T-cell (primary cell): ENCODE data around the gene FAM162A. TPM values are rescaled to one million over a fixed set of nuclear protein-coding genes. Genes with fewer than 3 reads are reported as not detected.
A peak's percentile ranks its signal among the peaks of the same experiment; 100 is the strongest.

Source experiments
- ATAC-seq, 4 experiments: fragments of 200-7000 bp in 3 of 4; fragments of 150-1000 bp in 1 of 4; cut with Tn5 transposase; replicated peaks in 1 of 4; 1 replicate in 3 of 4; 2 replicates in 1 of 4; pipeline ENCODE4 v1.10.0; 2021; ENCODE audit warnings: moderate library complexity in 3 of 4, mild to moderate bottlenecking in 2 of 4, moderate number of reproducible peaks in 1 of 4
- CTCF ChIA-PET, 2 donors: fragments of 300-600 bp; sonication (Branson Sonifier 250); formaldehyde crosslinking; loops; one replicate each; lab custom pipeline; 2022; ENCODE audit warnings: antibody characterized with exemption in 2 of 2; lab: Charles Lee
- POLR2A ChIA-PET, 2 donors: fragments of 300-600 bp; sonication (Branson Sonifier 250); formaldehyde crosslinking; loops; one replicate each; lab custom pipeline; 2022; ENCODE audit warnings: antibody characterized with exemption in 2 of 2; lab: Charles Lee
- DNase-seq, 35 experiments: peaks; one replicate each; pipeline versions ENCODE4 v3.0.0 to v3.0.0-alpha.2; 2013 to 2023
- H3K27ac ChIP-seq: one replicate; pipeline ENCODE4 v1.5.1; 2013; ENCODE audit warnings: low read length
- H3K27me3 ChIP-seq, 2 experiments: replicated peaks in 1 of 2; 1 replicate in 1 of 2; 2 replicates in 1 of 2; pipeline versions ENCODE4 v1.6.1 to v1.7.0; 2013; ENCODE audit warnings: low read length in 1 of 2, mixed read lengths in 1 of 2; ENCODE audit not compliant: control insufficient read depth in 2 of 2, insufficient read depth in 2 of 2; ENCODE audit errors: extremely low read depth in 1 of 2
- H3K36me3 ChIP-seq, 2 donors: 1 replicate in 1 of 2; 2 replicates in 1 of 2; pipeline versions ENCODE4 v1.6.1 to v1.7.0; 2013; ENCODE audit warnings: low read length in 1 of 2; ENCODE audit not compliant: control insufficient read depth in 2 of 2, insufficient read depth in 1 of 2; ENCODE audit errors: extremely low read depth in 1 of 2
- H3K4me1 ChIP-seq, 2 experiments: 1 replicate in 1 of 2; 2 replicates in 1 of 2; pipeline versions ENCODE4 v1.6.1 to v1.7.0; 2013; ENCODE audit warnings: low read length in 2 of 2, mixed read lengths in 1 of 2; ENCODE audit not compliant: insufficient read depth in 2 of 2, control insufficient read depth in 1 of 2; ENCODE audit errors: extremely low read depth in 1 of 2
- H3K4me3 ChIP-seq, 2 donors: 1 replicate in 1 of 2; 2 replicates in 1 of 2; pipeline versions ENCODE4 v1.5.1 to v1.7.0; 2013; ENCODE audit warnings: mild to moderate bottlenecking in 2 of 2, low read length in 1 of 2, moderate library complexity in 1 of 2; ENCODE audit not compliant: control insufficient read depth in 1 of 2; ENCODE audit errors: extremely low read depth in 1 of 2
- H3K9me3 ChIP-seq: 2 replicates; pipeline ENCODE4 v1.7.0; 2013
- H3K27ac Mint-ChIP-seq, 2 donors: one replicate each; pipeline ENCODE4 v1.8.0; 2020 to 2021; ENCODE audit warnings: mild to moderate bottlenecking in 2 of 2, mixed read lengths in 2 of 2
- H3K27me3 Mint-ChIP-seq, 2 donors: one replicate each; pipeline ENCODE4 v1.8.0; 2021 to 2022; ENCODE audit warnings: mixed read lengths in 2 of 2
- H3K36me3 Mint-ChIP-seq: one replicate; pipeline ENCODE4 v1.8.0; 2021; ENCODE audit warnings: mixed read lengths
- H3K4me1 Mint-ChIP-seq, 3 donors: one replicate each; pipeline ENCODE4 v1.8.0; 2020 to 2022; ENCODE audit warnings: mixed read lengths in 3 of 3, mild to moderate bottlenecking in 1 of 3
- H3K4me3 Mint-ChIP-seq, 3 donors: one replicate each; pipeline ENCODE4 v1.8.0; 2020 to 2022; ENCODE audit warnings: mild to moderate bottlenecking in 3 of 3, mixed read lengths in 3 of 3, moderate library complexity in 3 of 3
- H3K9me3 Mint-ChIP-seq, 3 donors: one replicate each; pipeline ENCODE4 v1.8.0; 2020 to 2022; ENCODE audit warnings: mixed read lengths in 3 of 3
- WGBS: methylation state at CpG from one replicate; pipeline ENCODE4 v1.1.5; 2013; ENCODE audit warnings: missing lambda C conversion rate; ENCODE audit not compliant: insufficient coverage; 5-methylcytosine and 5-hydroxymethylcytosine counted together
- total RNA-seq, 35 experiments: library from RNA in 6 of 35; stranded (reverse) in 6 of 35; fragments of 120-200 nt in 1 of 35; gene quantifications; one replicate each; pipeline versions ENCODE4 v1.2.1 to v1.2.4 and lab custom pipeline; 2013 to 2026

FAM162A gene
- total RNA-seq (10 to 100 TPM; 26.6 to 29.6 (median 28.1) TPM), total RNA-seq (lab: John Stamatoyannopoulos, UW) (24.4 to 63.7 (median 31.3) reads per million in 29 experiments)
- 38.9 TPM for total RNA-seq (2013)

- POLR2A ChIA-PET = interaction anchor here (0.6 to 2.5 kb wide), 14 partner anchors 9 to 818 kb away, joined by 3 to 14 read pairs (median 4); partner anchors contain the start of genes WDR5B (in 2 of the 2), EAF2 (in 1 of the 2), HCLS1 (in 1 of the 2) and IQCB1 (in 1 of the 2)
- Histone ChIP-seq H3K4me1 (peaks cover 15 to 18% of the 10 kb centered on the region in 2 experiments), H3K27me3 (no peaks in the 10 kb centered on the region), H3K9me3 (no peaks in the 10 kb centered on the region), H3K36me3 (peaks cover 0 to 3% of the 10 kb centered on the region in 2 donors), H3K4me3 (peak within 1 kb of the TSS; percentile 90 to 94), H3K27ac (peak within 1 kb of the TSS; percentile 82)
- WGBS = 1% methylated on average over 34 of the region's 52 CpGs
- Mint-ChIP-seq H3K27ac (peak within 1 kb of the TSS; percentile 93 to 95), H3K4me1 (peaks cover 45 to 55% (median 53%) of the 10 kb centered on the region in 3 donors), H3K9me3 (no peaks in the 10 kb centered on the region), H3K36me3 (peaks cover 11% of the 10 kb centered on the region), H3K27me3 (no peaks in the 10 kb centered on the region), H3K4me3 (peak within 1 kb of the TSS; percentile 91 to 92 (median 92))
- DNase-seq (peak; percentile 84 to 97 (median 91)), ATAC-seq (peak; percentile 95 to 98 (median 98))
- CTCF ChIA-PET = interaction anchor here (0.6 to 4.6 kb wide), 25 partner anchors 8 to 951 kb away, joined by 3 to 59 read pairs (median 5); partner anchors contain the start of genes HCLS1 (in 1 of the 2), HSPBAP1 (in 1 of the 2), KPNA1 (in 1 of the 2) and POLQ (in 1 of the 2)
Observed at GRCh38 chr3:122383771-122384697, at the start of gene FAM162A. FAM162A (plus strand) TSS chr3:122384182; CDS start chr3:122384266, 84 bp downstream.

- Mint-ChIP-seq H3K9me3 (no peaks in the 10 kb centered on the region), H3K27ac (no peak overlapping the region), H3K4me3 (no peak overlapping the region), H3K36me3 (no peaks in the 10 kb centered on the region), H3K27me3 (peaks cover 3 to 4% of the 10 kb centered on the region in 2 donors), H3K4me1 (no peaks in the 10 kb centered on the region)
- no CpG with 5 or more reads among the region's 1 CpG for WGBS
- Histone ChIP-seq H3K36me3 (no peaks in the 10 kb centered on the region), H3K27me3 (peaks cover 0 to 3% of the 10 kb centered on the region in 2 experiments), H3K4me1 (no peaks in the 10 kb centered on the region), H3K27ac (no peak overlapping the region), H3K9me3 (no peaks in the 10 kb centered on the region), H3K4me3 (no peak overlapping the region)
- DNase-seq (no peak), ATAC-seq (no peak)
- ChIA-PET POLR2A (no interaction called here), CTCF (no interaction called here)
Observed at GRCh38 chr3:122342803-122343202, 41.2 kb upstream of the FAM162A start.

- Mint-ChIP-seq H3K9me3 (no peaks in the 10 kb centered on the region), H3K27ac (no peak overlapping the region), H3K27me3 (peaks cover 4 to 6% of the 10 kb centered on the region in 2 donors), H3K36me3 (no peaks in the 10 kb centered on the region), H3K4me3 (no peak overlapping the region), H3K4me1 (no peaks in the 10 kb centered on the region)
- no peaks in the 10 kb centered on the region for H3K4me1 ChIP-seq
- H3K4me3 ChIP-seq = no peak overlapping the region
- WGBS = no CpG with 5 or more reads among the region's 2 CpGs
- ATAC-seq = no peak
- DNase-seq = no peak
- H3K9me3 ChIP-seq = no peaks in the 10 kb centered on the region
- POLR2A ChIA-PET = no interaction called here
- H3K27ac ChIP-seq = no peak overlapping the region
- CTCF ChIA-PET = no interaction called here
- H3K27me3 ChIP-seq = peaks cover 0 to 9% of the 10 kb centered on the region in 2 experiments
- H3K36me3 ChIP-seq = no peaks in the 10 kb centered on the region
Observed at GRCh38 chr3:122343654-122344053, 40.3 kb upstream of the FAM162A start.

GRCh38 chr3:122349171-122349570, 34.8 kb upstream of the FAM162A start:
- Histone ChIP-seq H3K27ac (no peak overlapping the region), H3K4me1 (no peaks in the 10 kb centered on the region), H3K27me3 (peaks cover 0 to 9% of the 10 kb centered on the region in 2 experiments), H3K9me3 (no peaks in the 10 kb centered on the region), H3K4me3 (no peak overlapping the region), H3K36me3 (no peaks in the 10 kb centered on the region)
- Mint-ChIP-seq H3K36me3 (no peaks in the 10 kb centered on the region), H3K27ac (no peak overlapping the region), H3K4me3 (no peak overlapping the region), H3K4me1 (no peaks in the 10 kb centered on the region), H3K9me3 (no peaks in the 10 kb centered on the region), H3K27me3 (peaks cover 0 to 2% of the 10 kb centered on the region in 2 donors)
- WGBS = no CpG with 5 or more reads among the region's 1 CpG
- ChIA-PET POLR2A (no interaction called here), CTCF (interaction anchor here (0.6 to 1.0 kb wide), 6 partner anchors 10 to 1098 kb away, joined by 3 to 6 read pairs (median 4); no protein-coding TSS in a partner anchor)
- DNase-seq (no peak), ATAC-seq (no peak)

GRCh38 chr3:122350814-122351418, 33.1 kb upstream of the FAM162A start:
- Histone ChIP-seq H3K36me3 (no peaks in the 10 kb centered on the region), H3K27ac (no peak overlapping the region), H3K9me3 (no peaks in the 10 kb centered on the region), H3K4me3 (no peak overlapping the region), H3K4me1 (no peaks in the 10 kb centered on the region), H3K27me3 (peaks cover 0 to 9% of the 10 kb centered on the region in 2 experiments)
- Mint-ChIP-seq H3K4me3 (no peak overlapping the region), H3K27ac (no peak overlapping the region), H3K36me3 (no peaks in the 10 kb centered on the region), H3K4me1 (no peaks in the 10 kb centered on the region), H3K9me3 (no peaks in the 10 kb centered on the region), H3K27me3 (peaks cover 0 to 2% of the 10 kb centered on the region in 2 donors)
- ATAC-seq (no peak), DNase-seq (no peak)
- ChIA-PET CTCF (interaction anchor here in 1 of 2 donors (0.6 kb wide), 1 partner anchor 12 kb away, joined by 3 read pairs; no protein-coding TSS in a partner anchor), POLR2A (no interaction called here)
- 96% methylated on average over 4 of the region's 5 CpGs for WGBS

- WGBS = no CpG with 5 or more reads among the region's 4 CpGs
- Histone ChIP-seq H3K27ac (no peak overlapping the region), H3K4me3 (no peak overlapping the region), H3K36me3 (no peaks in the 10 kb centered on the region), H3K9me3 (no peaks in the 10 kb centered on the region), H3K4me1 (no peaks in the 10 kb centered on the region), H3K27me3 (peaks cover 0 to 9% of the 10 kb centered on the region in 2 experiments)
- POLR2A ChIA-PET = no interaction called here
- no peak for DNase-seq
- no peaks in the 10 kb centered on the region for H3K4me1 Mint-ChIP-seq
- no peak overlapping the region for H3K4me3 Mint-ChIP-seq
- no peaks in the 10 kb centered on the region for H3K36me3 Mint-ChIP-seq
- ATAC-seq = no peak
- no peaks in the 10 kb centered on the region for H3K9me3 Mint-ChIP-seq
- H3K27ac Mint-ChIP-seq = no peak overlapping the region
- H3K27me3 Mint-ChIP-seq = peaks cover 0 to 2% of the 10 kb centered on the region in 2 donors
- CTCF ChIA-PET = no interaction called here
Observed at GRCh38 chr3:122351612-122352011, 32.4 kb upstream of the FAM162A start.
